ENCODE data around the gene VPS13D. TPM values are rescaled to one million over a fixed set of nuclear protein-coding genes. Genes with fewer than 3 reads are reported as not detected.

VPS13D gene
- total RNA-seq, 4 donors from 2014 or later: 42.5 to 103 (median 59.8) TPM

DNA sequence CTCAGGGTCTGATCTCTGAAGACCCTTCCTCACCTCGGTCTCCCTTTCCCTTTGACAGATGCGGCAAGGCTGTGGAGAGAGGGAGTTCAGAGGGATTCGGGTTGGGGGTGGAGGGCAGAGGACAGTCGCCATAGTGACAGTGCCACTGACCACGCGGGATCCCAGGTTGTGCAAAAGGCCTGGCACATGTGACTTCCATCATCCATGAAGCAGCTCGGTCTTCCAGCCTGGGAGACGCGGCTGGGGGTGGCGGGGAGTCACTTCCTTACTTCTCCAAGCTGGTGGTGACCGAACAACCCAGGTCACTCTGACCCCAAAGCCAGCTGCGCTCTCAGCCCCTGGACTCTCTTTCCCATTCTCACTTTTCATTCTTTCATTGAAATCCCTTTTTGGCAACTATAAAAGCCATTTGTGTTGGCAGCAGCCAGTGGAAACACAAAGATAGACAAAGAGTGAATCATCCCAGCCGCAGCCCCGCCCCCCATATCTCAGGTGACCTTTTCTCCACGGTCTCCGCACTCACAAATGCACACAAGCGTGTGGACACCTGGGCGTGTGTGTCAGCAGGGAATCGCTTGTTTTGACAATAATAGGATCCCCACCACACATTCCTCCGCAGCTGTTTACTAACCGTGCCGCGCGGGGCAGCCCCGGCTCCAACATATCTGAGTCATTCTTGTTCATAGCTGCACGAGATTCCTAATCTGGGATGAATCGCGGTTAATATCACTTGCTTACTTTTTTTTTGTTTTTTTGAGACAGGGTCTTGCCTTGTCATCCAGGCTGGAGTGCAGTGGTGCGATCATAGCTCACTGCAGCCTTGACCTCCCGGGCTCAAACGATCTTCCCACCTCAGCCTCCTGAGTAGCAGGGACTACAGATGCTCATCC lies 319.9 kb downstream of the VPS13D start:
- peak overlapping the region; percentile 57 to 89 (median 84) for H3K27ac ChIP-seq
- no peaks in the 10 kb centered on the region for H3K9me3 ChIP-seq
- H3K36me3 ChIP-seq: no peaks in the 10 kb centered on the region
- H3K27me3 ChIP-seq: no peaks in the 10 kb centered on the region
- intact Hi-C loops (cut with DNase I): no loop called here
- peaks cover 4 to 66% (median 41%) of the 10 kb centered on the region in 3 donors for H3K4me1 ChIP-seq
- no peak for TF ChIP-seq POLR2A (IDR thresholded peaks at IDR 0.05)
- TF ChIP-seq, protein P1, sequence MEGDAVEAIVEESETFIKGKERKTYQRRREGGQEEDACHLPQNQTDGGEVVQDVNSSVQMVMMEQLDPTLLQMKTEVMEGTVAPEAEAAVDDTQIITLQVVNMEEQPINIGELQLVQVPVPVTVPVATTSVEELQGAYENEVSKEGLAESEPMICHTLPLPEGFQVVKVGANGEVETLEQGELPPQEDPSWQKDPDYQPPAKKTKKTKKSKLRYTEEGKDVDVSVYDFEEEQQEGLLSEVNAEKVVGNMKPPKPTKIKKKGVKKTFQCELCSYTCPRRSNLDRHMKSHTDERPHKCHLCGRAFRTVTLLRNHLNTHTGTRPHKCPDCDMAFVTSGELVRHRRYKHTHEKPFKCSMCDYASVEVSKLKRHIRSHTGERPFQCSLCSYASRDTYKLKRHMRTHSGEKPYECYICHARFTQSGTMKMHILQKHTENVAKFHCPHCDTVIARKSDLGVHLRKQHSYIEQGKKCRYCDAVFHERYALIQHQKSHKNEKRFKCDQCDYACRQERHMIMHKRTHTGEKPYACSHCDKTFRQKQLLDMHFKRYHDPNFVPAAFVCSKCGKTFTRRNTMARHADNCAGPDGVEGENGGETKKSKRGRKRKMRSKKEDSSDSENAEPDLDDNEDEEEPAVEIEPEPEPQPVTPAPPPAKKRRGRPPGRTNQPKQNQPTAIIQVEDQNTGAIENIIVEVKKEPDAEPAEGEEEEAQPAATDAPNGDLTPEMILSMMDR (IDR thresholded peaks at IDR 0.05): no peak
- no peak for DNase-seq
- WGBS, 2 donors: 17 to 26% methylated on average over 25 of the region's 31 CpGs
- H3K4me3 ChIP-seq: peak overlapping the region in 3 of 4 donors; percentile 23 to 53 (median 25)

DNA sequence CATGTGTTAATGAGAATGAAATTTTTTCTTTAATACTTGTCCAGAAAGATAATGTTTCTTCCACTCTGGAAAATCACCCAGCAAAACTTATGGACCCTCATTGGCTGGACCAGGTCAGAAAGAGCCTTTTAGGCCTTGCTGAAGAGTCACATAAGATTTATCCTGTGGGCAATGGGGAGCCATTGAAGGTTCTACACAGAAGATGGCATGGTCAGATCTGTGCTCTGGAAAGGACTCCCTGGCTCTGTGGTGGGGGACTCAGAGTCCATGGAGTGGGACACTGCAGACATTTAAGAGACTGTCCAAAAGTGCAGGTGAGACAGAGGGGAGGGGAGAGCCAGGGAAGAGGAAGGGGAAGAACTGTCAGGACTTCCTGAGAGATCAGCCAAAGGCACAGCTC lies 321.8 kb downstream of the VPS13D start:
- peak overlapping the region in 3 of 4 donors; percentile 74 to 91 (median 88) for H3K27ac ChIP-seq
- H3K27me3 ChIP-seq: no peaks in the 10 kb centered on the region
- DNase-seq: no peak
- peaks cover 4 to 72% (median 45%) of the 10 kb centered on the region in 3 donors for H3K4me1 ChIP-seq
- TF ChIP-seq, protein P1 (IDR thresholded peaks at IDR 0.05): no peak
- TF ChIP-seq POLR2A (IDR thresholded peaks at IDR 0.05): no peak
- H3K36me3 ChIP-seq: no peaks in the 10 kb centered on the region
- no peak overlapping the region for H3K4me3 ChIP-seq
- intact Hi-C loops (cut with DNase I): no loop called here
- H3K9me3 ChIP-seq: no peaks in the 10 kb centered on the region

DNA sequence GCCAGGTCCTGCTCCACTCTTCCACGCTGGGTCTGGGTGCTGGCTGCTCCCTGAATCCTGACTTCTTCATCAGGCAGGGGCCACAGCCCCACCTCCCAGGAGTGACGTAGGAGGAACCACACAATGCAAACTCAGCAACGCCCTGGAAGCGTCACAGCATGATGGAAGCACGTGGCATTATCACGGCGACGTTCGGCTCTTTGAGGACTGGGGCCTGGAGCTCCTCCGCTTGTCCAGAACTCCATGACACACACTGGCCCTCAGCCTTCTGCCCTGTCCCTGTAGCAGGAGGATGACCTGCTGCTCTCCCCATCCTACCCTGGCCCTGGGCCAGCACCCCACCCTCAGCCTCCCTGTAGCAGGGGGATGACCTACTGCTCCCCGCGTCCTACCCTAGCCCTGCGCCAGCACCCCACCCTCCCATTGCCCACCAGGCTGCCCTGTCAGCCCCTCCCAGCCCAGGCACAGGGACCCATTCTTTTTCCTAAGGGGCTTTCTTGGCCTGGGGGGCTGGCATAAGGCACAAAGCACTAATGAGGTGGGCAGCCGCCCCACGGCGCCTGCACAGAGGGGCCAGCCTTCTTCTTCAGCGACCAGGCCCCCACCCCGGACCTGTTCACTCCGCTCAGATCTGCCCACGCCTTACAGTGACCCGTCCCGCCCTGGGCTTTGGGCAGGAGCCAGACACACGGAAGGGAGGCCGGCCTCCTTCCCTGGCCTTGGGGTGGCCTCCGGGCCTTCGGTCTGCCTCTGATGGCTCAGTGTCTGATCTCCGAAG lies 322.5 kb downstream of the VPS13D start:
- no peak for DNase-seq
- no peaks in the 10 kb centered on the region for H3K9me3 ChIP-seq
- no peaks in the 10 kb centered on the region for H3K36me3 ChIP-seq
- TF ChIP-seq, protein P1 (IDR thresholded peaks at IDR 0.05): no peak
- no peak for TF ChIP-seq POLR2A (IDR thresholded peaks at IDR 0.05)
- H3K27me3 ChIP-seq: no peaks in the 10 kb centered on the region
- intact Hi-C loops (cut with DNase I): no loop called here
- H3K4me3 ChIP-seq: no peak overlapping the region
- WGBS, 2 donors: 90 to 92% methylated on average over 9 to 12 of the region's 27 CpGs
- H3K4me1 ChIP-seq: peaks cover 4 to 72% (median 45%) of the 10 kb centered on the region in 3 donors
- peak overlapping the region; percentile 51 to 91 (median 81) for H3K27ac ChIP-seq

DNA sequence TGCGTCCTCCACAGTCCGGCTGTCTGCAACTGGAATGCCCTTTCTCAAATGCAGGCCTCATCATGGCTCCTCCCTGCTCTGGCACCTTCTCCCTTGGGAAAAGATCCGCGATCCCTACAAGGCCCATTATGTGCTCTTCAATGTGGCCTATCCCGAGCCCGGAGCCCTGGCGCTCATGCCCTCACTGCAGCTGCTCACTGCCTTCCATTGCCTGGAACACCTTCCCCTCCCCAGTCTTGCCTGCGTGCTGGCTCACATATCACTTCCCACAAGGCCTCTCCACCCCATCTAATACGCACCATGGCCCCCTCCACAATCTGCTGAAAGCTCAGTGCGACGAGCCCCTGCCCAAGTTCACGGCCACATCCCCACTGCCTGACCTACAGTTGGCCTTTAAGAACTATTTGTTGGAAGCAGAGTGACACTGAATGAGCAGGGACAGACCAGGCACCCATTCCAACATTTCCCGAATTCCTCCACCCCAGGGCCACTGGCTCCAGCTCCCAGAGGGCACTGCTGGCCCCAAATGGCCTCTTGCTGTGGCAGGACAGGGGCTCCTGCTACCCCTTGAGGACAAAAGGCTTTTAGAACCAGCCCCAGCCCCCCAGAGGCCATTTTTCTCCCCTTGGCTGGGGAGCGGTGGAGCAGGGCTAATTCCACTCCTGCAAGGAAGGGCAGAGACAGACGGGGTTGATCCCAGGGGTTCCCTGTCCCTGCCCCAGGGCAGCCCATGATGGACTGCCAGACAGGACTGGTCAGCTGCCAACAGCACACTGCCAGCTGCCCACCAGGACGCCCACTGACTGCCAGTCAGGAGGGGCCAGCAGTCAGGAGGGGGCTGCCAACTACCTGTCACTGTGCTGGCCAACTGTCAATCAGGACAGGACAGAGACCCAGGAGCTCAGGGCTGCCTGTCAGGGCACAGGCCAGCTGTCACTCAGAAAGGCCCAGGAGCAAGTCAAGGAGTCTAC lies 323.4 kb downstream of the VPS13D start:
- Histone ChIP-seq H3K27ac (peak overlapping the region; percentile 51 to 91 (median 81)), H3K9me3 (no peaks in the 10 kb centered on the region), H3K4me1 (peaks cover 4 to 68% (median 39%) of the 10 kb centered on the region in 3 donors), H3K4me3 (no peak overlapping the region), H3K27me3 (no peaks in the 10 kb centered on the region), H3K36me3 (no peaks in the 10 kb centered on the region)
- no peak for DNase-seq
- intact Hi-C loops (cut with DNase I): no loop called here
- 74 to 88% methylated on average over 13 of the region's 16 CpGs for WGBS, 2 donors
- no peak for TF ChIP-seq POLR2A (IDR thresholded peaks at IDR 0.05)
- TF ChIP-seq, protein P1 (IDR thresholded peaks at IDR 0.05): no peak

All from esophagus squamous epithelium (tissue), 5 donors.